Measurements from ENCODE around the gene ARSB.
"Not testable (repeated sequence)": the region's sequence is repeated elsewhere in the genome, so short reads cannot be mapped to it uniquely, and the experiment has no call there.

Gene ARSB

GRCh38 chr5:78744951-78745534, 240.1 kb downstream of the ARSB start:
- no peak for DNase-seq

DNA sequence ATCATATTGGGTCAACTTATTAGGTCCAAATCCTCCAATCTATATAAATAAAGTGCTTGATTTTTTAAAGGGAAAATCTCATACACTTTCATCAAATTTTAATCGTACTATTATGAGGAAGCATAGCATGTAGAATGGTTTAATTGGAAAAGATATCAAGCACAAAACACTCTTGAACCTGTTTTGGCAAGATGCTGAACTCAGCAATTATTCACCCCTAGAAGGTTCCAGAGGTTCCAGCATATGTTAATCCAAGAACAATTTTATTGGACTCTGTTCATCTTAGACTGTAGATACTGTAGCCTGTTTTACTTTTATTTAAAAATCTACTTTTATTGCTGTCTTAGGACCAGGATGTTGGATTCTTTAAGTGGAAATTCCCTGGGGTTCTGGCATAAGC, 244.1 kb downstream of the ARSB start:
- no peak for DNase-seq

DNA sequence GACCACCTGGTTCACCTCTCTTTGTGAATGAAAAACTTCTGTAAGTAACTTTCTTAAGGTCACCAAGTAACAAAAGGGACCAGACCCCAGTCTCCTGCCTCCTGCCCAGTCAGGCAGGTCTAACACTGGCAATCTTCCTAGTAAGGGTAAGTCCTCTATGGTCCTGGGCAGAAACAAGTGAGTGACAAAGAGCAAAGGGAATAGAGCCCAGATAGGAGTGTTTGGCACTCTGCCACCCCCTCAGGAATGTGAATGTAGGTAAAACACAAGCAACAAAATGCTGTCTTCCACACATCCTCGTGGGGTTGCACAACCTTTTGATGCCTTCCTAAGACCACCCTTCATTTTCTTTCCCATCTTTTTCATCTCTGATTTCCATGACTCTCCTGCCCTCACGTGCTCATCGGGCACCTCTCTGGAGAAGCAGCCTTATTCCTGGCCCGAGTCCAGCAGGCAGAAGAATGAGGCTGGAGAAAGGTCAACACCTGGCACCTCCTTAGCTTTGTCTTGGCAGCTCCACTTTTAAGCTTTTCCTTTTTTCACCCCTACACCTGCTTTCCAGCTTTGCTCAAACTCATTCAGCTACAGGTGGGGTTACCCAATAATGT, 246.3 kb downstream of the ARSB start:
- DNase-seq = no peak

GRCh38 chr5:78738104-78738503, 247.0 kb downstream of the ARSB start:
- DNase-seq = no peak

DNA sequence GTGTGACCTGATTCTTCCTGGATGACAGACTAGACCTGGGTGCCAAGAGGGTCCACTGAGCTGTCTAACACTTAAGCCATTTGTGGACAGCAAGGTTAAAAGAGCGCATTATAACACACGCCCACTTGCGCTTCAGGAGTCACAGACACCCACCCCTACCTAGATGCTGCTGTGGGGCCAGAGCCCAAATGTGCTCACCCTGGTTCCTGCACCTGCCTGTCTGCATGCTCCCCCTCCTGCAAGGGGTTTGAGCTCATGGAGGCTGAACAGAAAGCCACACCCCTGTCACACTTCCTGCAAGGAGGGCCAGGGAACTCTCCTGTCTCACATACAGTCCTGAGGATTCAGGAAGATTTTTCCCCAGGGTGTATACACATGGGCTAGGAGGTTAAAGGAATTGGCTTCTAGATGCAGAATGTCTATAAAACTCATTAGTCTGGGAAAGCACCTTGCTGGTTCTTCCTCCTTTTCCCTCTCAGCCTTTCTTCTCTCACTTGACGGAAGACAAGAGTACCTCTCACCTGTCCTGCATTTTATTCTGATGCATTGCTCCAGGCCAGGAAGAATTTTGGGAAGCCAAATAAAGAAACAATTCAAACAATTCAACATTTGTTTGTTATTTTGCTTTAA, 249.2 kb downstream of the ARSB start:
- DNase-seq = no peak

DNA sequence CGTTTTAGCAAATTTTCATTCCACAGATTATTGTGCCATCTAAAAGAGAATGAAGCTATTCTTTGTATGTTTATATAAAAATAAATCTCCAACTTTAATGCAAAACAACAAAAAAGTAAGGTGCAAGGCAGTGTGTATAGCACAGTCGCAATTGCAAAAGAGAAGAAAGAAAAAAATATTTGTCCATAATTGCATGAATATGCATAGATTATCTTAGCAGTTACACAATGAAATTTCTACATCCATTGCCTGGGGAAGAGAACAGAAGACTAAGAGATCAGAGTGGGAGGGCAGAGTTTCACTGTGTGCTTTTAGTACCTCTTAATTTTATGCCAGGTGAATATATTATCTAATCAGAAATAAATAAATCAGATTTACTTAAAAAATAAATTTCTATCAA, 250.2 kb downstream of the ARSB start:
- no peak for DNase-seq

- DNase-seq = no peak
These were observed 250.8 kb downstream of the ARSB start for GRCh38 chr5:78734094-78734845.

GRCh38 chr5:78732721-78733120, 252.4 kb downstream of the ARSB start:
- DNase-seq = not testable (repeated sequence)

DNA sequence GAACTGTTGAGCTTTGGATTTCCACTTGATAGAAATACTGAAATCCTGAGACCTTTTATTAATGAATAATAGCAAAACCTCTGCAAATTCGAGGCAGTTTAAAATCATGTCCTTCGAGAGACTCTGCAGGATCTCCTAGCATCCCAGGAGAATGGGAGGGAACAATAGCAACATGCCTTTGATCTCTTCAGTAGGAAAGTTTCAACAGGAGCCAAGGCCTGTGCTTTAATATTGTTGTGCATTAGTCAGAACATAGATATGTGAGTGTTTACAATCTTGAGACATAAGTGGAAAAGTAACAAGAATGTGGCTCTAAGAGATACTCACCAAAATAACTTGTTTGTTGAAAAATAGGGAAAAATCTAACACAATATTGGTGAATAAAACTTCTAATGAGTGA, 253.2 kb downstream of the ARSB start:
- no peak for DNase-seq

- no peak for DNase-seq
These were observed 254.6 kb downstream of the ARSB start for GRCh38 chr5:78730300-78731094.

DNA sequence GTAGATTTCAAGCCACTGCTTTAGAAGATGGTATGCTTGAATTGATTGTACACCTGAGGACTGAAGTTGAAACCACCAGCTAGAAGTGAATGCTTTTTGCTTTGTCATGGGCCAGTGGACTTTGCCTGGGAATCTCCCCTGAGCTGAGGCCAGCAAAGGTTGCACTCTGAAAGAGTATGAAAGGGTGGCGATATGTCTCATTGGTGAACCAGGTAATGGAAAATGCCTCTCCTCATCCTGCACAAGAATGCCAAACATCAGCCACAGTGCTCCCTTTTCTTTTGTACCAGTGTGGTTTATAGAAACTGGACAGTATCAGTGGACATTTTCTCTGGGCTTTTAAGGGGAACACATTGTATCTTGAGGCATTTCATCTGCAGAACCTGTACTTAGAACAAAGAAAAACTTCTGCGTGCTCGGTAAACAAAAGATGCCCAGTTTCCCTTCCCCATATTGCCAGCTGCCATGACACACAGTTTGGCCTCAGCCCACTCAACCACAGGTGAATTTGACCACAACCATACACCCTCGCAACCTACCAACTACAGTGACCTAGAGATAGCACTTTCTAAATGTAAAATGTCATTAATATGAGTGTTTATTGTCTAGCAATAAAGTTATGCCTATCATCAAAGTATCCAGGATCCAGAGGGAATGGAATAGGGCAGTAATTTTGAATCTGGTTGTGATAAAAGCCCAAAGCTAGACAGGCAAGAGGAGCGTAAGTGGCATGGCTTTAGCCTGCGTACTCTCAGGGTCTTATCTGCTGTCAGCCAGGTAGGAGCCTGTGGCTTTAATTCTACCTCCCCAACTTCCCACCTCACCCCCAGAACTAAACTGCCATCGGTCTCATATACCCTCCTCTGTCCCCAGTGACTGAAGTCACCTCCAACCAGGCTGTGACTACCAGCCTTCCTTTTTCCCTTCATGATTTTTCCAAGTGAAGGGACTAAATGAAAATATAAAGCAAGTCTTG, 257.0 kb downstream of the ARSB start:
- no peak for DNase-seq
